GM19238 (cell line): Measurements from ENCODE around the gene ZMIZ1.

Source experiments
- DNase-seq: peaks from one replicate; pipeline ENCODE4 v3.0.0; 2011; ENCODE audit warnings: low spot score; ENCODE audit not compliant: insufficient read length

ZMIZ1 gene

GRCh38 chr10:79098061-79098460, 29.3 kb downstream of the ZMIZ1 start:
- no peak for DNase-seq

DNA sequence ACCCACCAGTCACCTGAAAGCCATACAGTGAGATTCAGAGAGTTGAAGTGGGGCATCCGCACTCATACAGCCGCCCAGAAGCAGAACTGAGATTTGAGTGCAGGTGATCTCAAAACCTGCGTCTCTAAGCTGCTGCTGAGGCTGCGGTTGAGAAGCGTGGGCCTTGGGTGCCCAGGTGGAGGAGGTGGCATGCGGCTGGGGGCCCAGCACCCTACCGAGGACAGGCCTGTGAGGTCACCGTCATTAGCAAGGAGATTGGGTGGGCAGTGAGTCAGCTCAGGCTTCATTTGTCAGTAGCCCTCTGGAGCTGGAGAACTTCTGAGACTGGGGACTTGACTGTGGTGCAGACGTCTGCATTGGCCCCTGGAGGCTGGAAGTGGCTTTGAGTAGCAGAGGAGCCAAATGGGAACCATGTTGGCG, 29.8 kb downstream of the ZMIZ1 start:
- peak; percentile 48 for DNase-seq

DNA sequence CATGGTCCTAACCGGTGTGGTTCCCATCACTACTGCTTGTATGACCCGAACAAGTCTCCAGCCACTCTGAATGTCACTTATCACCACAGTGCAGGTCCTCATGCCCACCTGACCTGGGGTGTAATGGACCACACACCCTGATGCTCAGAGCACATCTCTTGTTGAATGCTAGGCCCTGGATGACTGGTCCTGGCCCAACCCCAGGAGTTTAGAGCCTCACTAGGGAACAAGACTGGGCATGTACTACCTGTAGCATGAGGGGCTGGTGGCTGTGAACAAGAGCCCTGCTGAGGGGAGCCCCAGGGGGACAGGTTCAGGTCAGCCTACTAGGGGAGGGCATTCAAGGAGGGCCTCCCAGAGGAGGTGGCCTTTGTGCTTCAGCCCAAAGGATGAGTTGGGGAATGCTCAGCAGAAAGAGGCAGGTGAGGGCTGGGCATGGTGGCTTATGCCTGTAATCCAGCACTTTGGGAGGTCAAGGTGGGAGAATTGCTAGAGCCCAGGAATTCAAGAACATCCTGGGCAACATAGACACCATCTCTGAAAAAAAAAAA, 31.2 kb downstream of the ZMIZ1 start:
- DNase-seq, result no peak

- no peak for DNase-seq
These were observed 32.0 kb downstream of the ZMIZ1 start for GRCh38 chr10:79100771-79101170.

- no peak for DNase-seq
These were observed 33.1 kb downstream of the ZMIZ1 start for GRCh38 chr10:79101560-79102497.

- DNase-seq, result no peak
These were observed 33.7 kb downstream of the ZMIZ1 start for GRCh38 chr10:79102498-79102874.

- no peak for DNase-seq
These were observed 34.4 kb downstream of the ZMIZ1 start for GRCh38 chr10:79103129-79103528.

DNA sequence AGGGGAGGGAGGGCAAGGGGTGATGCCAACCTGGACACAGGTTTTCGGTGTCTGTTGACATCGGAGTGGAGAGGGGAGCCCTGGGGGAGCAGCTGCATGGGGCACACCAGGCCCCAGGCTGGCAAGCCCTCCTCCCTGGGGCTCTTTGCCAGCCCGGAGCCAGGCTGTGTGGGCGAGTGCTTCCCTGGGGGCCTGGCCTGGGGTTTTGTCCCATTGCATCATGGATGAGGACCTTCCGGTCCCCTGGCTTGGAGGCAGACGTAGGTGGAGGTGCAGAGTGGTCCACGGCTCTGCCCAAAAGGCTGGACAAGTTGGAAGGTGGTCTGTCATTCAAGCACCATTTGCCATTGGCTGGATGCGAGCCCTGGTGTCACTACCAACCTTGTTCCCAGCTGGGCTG, 34.8 kb downstream of the ZMIZ1 start:
- no peak for DNase-seq

GRCh38 chr10:79105150-79105739, 36.5 kb downstream of the ZMIZ1 start:
- no peak for DNase-seq

DNA sequence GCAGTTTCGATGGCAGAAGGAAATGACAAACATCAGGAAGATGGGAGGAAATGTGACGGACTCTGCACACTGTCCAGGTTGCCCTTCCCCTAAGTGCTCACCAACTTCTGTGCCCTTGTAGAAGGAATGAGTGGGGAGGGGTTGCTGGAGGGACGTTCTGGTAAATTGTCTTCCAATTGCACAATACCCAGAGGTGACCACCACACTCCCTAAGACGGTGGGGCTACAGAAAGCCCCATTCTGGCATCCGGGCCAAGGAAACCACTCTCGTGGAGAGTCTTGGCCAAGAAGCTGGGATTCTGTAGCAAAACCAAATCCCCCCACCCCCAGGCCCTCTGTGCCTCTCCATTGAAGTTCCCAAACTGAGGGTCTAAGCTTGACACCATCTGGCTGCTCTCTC, 37.1 kb downstream of the ZMIZ1 start:
- no peak for DNase-seq

GRCh38 chr10:79106256-79107050, 37.7 kb downstream of the ZMIZ1 start:
- DNase-seq, result no peak

DNA sequence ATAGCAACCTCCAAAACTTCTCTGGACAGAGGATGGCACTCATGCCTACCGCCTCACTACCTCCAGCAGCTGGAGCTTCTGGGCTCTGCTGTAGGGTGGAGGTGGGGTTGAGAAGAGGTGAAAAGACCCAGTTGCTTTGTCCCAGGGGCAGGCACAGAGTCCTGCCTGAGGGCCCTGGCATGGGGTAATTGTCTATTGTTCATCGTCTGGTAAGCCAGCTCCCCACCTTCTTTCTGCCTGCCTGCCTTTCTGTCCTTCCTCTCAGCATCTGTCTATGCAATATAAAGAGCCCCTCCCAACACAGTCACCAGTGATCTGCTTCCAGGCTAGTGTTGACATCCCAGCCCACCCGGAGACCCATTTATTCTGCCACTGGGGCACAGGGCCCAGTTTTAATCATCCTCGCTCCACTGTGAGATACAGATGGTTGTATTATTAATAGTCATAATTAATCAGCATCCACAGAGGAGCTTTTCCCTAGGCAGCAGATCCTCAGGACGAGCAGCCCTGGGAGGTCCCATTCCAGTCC, 39.0 kb downstream of the ZMIZ1 start:
- DNase-seq, result no peak

- DNase-seq, result no peak
These were observed 40.0 kb downstream of the ZMIZ1 start for GRCh38 chr10:79108728-79109127.

GRCh38 chr10:79111427-79111826, 42.7 kb downstream of the ZMIZ1 start:
- DNase-seq, result no peak

- no peak for DNase-seq
These were observed 43.3 kb downstream of the ZMIZ1 start for GRCh38 chr10:79111846-79112614.

- no peak for DNase-seq
These were observed 44.2 kb downstream of the ZMIZ1 start for GRCh38 chr10:79112881-79113431.

- no peak for DNase-seq
These were observed 45.1 kb downstream of the ZMIZ1 start for GRCh38 chr10:79113827-79114226.

- DNase-seq, result no peak
These were observed 46.5 kb downstream of the ZMIZ1 start for GRCh38 chr10:79115302-79115701.

- no peak for DNase-seq
These were observed 47.6 kb downstream of the ZMIZ1 start for GRCh38 chr10:79116368-79116767.
